KOPT-K1 (cell line): Measurements from ENCODE around the gene ZCRB1.

Experiments used
- H3K27ac ChIP-seq: fragments of 200-600 bp; sonication (generic); 2 replicates; pipeline ENCODE4 v1.5.1; 2016; ENCODE audit warnings: antibody characterized with exemption, mild to moderate bottlenecking, low read depth, low read length; ENCODE audit not compliant: poor library complexity, severe bottlenecking
- H3K36me3 ChIP-seq: fragments of 200-600 bp; sonication (generic); 2 replicates; pipeline ENCODE4 v1.5.1; 2017; ENCODE audit warnings: antibody characterized with exemption, mild to moderate bottlenecking, low read length, moderate library complexity; ENCODE audit not compliant: insufficient read depth
- H3K9me3 ChIP-seq: fragments of 200-600 bp; sonication (generic); 2 replicates; pipeline ENCODE4 v1.5.1; 2017; ENCODE audit warnings: antibody characterized with exemption, low read length, mild to moderate bottlenecking; ENCODE audit not compliant: insufficient read depth, poor library complexity, severe bottlenecking

The ZCRB1 gene

GRCh38 chr12:42299392-42300308, 26.2 kb downstream of the ZCRB1 start:
- H3K27ac ChIP-seq: no peak overlapping the region
- H3K9me3 ChIP-seq: no peaks in the 10 kb centered on the region
- H3K36me3 ChIP-seq: no peaks in the 10 kb centered on the region

- Histone ChIP-seq H3K9me3 (no peaks in the 10 kb centered on the region), H3K36me3 (no peaks in the 10 kb centered on the region), H3K27ac (no peak overlapping the region)
These were observed 27.0 kb downstream of the ZCRB1 start for GRCh38 chr12:42298887-42299286.

- H3K36me3 ChIP-seq: no peaks in the 10 kb centered on the region
- no peak overlapping the region for H3K27ac ChIP-seq
- no peaks in the 10 kb centered on the region for H3K9me3 ChIP-seq
These were observed 29.3 kb downstream of the ZCRB1 start for GRCh38 chr12:42296503-42297109.

- Histone ChIP-seq H3K27ac (no peak overlapping the region), H3K36me3 (no peaks in the 10 kb centered on the region), H3K9me3 (no peaks in the 10 kb centered on the region)
These were observed 34.2 kb downstream of the ZCRB1 start for GRCh38 chr12:42291680-42292079.

- Histone ChIP-seq H3K36me3 (no peaks in the 10 kb centered on the region), H3K27ac (no peak overlapping the region), H3K9me3 (no peaks in the 10 kb centered on the region)
These were observed 37.4 kb downstream of the ZCRB1 start for GRCh38 chr12:42288544-42288943.

- Histone ChIP-seq H3K9me3 (no peaks in the 10 kb centered on the region), H3K27ac (no peak overlapping the region), H3K36me3 (no peaks in the 10 kb centered on the region)
These were observed 39.2 kb downstream of the ZCRB1 start for GRCh38 chr12:42286741-42287140.

- no peak overlapping the region for H3K27ac ChIP-seq
- no peaks in the 10 kb centered on the region for H3K9me3 ChIP-seq
- no peaks in the 10 kb centered on the region for H3K36me3 ChIP-seq
These were observed 40.5 kb downstream of the ZCRB1 start for GRCh38 chr12:42285431-42285830.

- H3K27ac ChIP-seq: no peak overlapping the region
- H3K36me3 ChIP-seq: no peaks in the 10 kb centered on the region
- H3K9me3 ChIP-seq: no peaks in the 10 kb centered on the region
These were observed 41.0 kb downstream of the ZCRB1 start for GRCh38 chr12:42284876-42285275.

GRCh38 chr12:42284157-42284556, 41.7 kb downstream of the ZCRB1 start:
- no peaks in the 10 kb centered on the region for H3K9me3 ChIP-seq
- H3K27ac ChIP-seq: no peak overlapping the region
- H3K36me3 ChIP-seq: no peaks in the 10 kb centered on the region

- Histone ChIP-seq H3K9me3 (no peaks in the 10 kb centered on the region), H3K36me3 (no peaks in the 10 kb centered on the region), H3K27ac (no peak overlapping the region)
These were observed 42.2 kb downstream of the ZCRB1 start for GRCh38 chr12:42283739-42284138.

GRCh38 chr12:42282294-42282693, 43.6 kb downstream of the ZCRB1 start:
- Histone ChIP-seq H3K27ac (no peak overlapping the region), H3K36me3 (no peaks in the 10 kb centered on the region), H3K9me3 (no peaks in the 10 kb centered on the region)

- H3K27ac ChIP-seq: no peak overlapping the region
- H3K9me3 ChIP-seq: no peaks in the 10 kb centered on the region
- no peaks in the 10 kb centered on the region for H3K36me3 ChIP-seq
These were observed 44.0 kb downstream of the ZCRB1 start for GRCh38 chr12:42281844-42282243.

- Histone ChIP-seq H3K9me3 (no peaks in the 10 kb centered on the region), H3K27ac (no peak overlapping the region), H3K36me3 (no peaks in the 10 kb centered on the region)
These were observed 44.6 kb downstream of the ZCRB1 start for GRCh38 chr12:42281278-42281677.

GRCh38 chr12:42278128-42278510, 47.8 kb downstream of the ZCRB1 start:
- Histone ChIP-seq H3K9me3 (no peaks in the 10 kb centered on the region), H3K27ac (no peak overlapping the region), H3K36me3 (no peaks in the 10 kb centered on the region)

- no peaks in the 10 kb centered on the region for H3K36me3 ChIP-seq
- H3K9me3 ChIP-seq: peaks cover 4% of the 10 kb centered on the region
- H3K27ac ChIP-seq: no peak overlapping the region
These were observed 48.3 kb downstream of the ZCRB1 start for GRCh38 chr12:42277396-42278127.
